OCI-LY1 (cell line): ENCODE data around the gene SLC24A3.

Source experiments
- EZH2 ChIP-seq: fragments of 200-600 bp; sonication (generic), shearing (Covaris generic); IDR thresholded peaks from 2 replicates; pipeline ENCODE4 v1.8.0; 2017; ENCODE audit warnings: borderline replicate concordance, mixed run types, mild to moderate bottlenecking, antibody characterized with exemption, low read length, moderate library complexity, mixed read lengths
- TF ChIP-seq, protein P1 (sequence below): fragments of 200-600 bp; sonication (generic), shearing (Covaris generic); IDR thresholded peaks from 2 replicates; pipeline ENCODE4 v1.5.1; 2017; ENCODE audit warnings: mild to moderate bottlenecking, antibody characterized with exemption, low read length, moderate library complexity, mixed read lengths

DNA sequence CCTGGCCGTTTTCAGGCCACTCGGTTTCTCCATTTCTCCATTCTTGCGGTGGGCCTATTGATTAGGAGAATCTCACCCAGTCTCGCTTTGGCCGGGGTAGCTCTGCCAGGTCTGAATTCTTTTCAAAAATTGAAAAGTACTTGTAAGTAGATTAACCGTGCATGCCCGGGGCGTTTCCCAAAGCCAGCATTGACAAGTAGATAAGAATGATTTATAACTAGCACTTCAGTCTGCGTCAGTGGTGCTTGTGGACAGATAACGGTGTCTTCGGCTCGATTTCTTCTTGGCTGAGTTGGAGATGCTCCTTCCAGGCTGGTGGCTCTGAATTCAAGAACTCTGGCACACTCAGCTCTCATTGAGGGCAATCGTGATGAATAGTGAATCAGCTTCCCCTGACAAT, 29.0 kb downstream of the SLC24A3 start:
- TF ChIP-seq, protein P1, sequence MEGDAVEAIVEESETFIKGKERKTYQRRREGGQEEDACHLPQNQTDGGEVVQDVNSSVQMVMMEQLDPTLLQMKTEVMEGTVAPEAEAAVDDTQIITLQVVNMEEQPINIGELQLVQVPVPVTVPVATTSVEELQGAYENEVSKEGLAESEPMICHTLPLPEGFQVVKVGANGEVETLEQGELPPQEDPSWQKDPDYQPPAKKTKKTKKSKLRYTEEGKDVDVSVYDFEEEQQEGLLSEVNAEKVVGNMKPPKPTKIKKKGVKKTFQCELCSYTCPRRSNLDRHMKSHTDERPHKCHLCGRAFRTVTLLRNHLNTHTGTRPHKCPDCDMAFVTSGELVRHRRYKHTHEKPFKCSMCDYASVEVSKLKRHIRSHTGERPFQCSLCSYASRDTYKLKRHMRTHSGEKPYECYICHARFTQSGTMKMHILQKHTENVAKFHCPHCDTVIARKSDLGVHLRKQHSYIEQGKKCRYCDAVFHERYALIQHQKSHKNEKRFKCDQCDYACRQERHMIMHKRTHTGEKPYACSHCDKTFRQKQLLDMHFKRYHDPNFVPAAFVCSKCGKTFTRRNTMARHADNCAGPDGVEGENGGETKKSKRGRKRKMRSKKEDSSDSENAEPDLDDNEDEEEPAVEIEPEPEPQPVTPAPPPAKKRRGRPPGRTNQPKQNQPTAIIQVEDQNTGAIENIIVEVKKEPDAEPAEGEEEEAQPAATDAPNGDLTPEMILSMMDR = no peak
- no peak for TF ChIP-seq EZH2
